GM21423 (cell line): ENCODE results near the gene PPM1L.
A peak's percentile ranks its signal among the peaks of the same experiment; 100 is the strongest.

Source experiments
- ATAC-seq: cut with Tn5 transposase; IDR thresholded peaks from one replicate; pipeline ENCODE4 v1.9.1; 2021; ENCODE audit warnings: mild to moderate bottlenecking, moderate library complexity; ENCODE audit not compliant: unreplicated experiment

Gene PPM1L

DNA sequence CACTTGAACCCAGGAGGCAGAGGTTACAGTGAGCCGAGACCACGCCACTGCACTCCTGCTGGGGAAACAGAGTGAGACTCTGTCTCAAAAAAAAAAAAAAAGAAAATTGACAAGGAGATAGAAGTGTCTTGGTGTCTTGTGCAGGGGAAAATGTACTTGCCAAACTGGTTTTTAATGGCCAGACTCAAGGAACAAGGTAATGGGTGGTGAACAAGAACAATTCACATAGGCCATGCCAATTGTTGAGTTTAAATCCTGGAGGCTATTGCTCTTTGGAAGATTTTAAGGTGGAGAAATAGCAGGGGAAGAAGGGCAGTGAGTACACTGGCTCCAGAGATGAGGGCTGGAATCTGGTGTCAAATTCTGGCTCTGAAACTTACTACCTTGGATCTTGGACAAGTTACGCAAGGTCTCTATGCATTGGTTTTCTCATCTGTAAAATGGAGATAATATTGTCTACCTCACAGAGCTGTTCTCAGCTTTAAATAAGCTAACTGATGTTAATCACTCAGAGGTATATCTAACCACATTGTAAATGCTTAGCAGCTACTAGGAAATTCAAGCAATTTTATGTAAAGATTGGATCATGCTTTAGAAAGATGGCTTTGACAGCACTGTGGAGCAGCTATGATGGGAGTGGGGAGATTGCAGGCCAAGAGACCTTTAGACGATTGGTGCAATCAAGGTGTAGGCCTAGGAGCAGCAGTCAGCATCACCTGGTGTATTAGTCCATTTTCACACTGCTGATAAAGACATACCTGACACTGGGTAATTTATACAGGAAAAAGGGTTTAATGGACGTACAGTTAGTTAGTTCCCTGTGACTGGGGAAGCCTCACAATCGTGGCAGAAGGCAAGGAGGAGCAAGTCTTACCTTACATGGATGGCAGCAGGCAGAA is 270.8 kb downstream of the PPM1L start:
- no peak for ATAC-seq

DNA sequence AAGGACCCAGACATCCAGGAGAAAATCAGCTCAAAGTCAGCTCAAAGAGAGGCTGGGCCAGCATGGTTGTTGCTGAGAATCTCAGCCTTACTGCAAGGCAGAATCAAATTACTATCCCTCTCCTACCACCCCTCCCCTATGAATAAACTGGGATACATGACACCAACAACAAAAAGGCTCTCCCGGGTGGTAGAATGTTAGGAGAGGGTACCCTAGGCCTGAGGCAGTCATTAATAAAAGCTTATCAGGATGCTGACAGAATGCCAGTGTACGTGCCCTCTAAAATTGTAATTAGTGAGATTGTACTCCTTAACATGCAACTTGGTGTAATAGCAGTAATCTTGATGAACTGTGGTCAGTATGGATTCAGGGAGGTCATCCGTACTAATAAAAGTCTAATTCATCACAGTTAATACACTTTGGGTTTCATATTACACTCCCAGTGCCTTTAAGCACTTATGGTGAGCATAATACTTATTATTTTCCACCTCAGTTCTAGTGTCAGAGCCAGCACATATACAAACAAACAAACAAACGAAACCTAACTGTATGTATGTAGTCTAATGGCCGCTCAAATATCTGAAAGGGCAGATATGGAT is 272.6 kb downstream of the PPM1L start:
- ATAC-seq = no peak

DNA sequence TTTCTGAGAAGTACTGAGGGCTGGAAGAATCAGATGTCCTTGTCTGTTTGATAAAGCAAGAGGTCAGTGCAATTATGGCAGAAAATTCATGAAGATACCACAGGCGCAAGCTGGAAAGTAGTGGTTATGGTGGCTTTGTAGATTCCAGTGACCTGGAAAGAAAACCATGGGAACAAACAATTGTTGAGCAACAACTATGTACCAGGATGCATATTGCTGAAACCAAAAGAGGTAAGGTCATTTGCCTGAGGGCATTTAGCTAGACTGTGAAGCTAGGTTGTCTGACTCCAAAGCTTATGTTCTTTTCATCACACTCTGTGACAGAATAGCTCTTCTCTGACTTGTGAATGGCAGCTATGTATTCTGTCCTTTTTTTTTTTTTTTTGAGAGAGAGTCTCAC is 275.1 kb downstream of the PPM1L start:
- ATAC-seq = no peak

DNA sequence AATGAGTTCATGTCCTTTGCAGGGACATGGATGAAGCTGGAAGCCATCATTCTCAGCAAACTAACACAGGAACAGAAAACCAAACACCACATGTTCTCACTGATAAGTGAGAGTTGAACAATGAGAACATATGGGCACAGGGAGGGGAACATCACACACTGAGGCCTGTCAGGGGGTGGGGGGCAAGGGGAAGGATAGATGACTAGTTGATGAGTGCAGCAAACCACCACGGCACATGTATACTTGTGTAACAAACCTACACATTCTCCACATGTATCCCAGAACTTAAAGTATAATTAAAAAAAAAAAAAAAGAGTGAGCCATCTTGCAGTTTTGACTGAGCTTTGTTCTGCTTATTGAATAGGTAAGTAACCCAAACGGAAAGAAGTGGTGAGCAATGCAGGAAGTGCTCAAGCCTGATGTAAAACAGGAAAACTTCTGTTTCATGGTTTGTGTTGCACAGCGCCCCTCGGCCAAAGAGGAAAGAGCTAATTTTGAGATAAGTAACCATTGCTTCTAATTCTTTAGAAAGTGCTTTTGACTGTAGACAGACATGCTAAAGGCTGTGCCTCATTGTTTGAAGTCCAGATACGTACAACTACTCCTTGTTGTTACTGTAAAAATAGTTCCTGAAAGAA is 279.0 kb downstream of the PPM1L start:
- ATAC-seq = peak; percentile 85

DNA sequence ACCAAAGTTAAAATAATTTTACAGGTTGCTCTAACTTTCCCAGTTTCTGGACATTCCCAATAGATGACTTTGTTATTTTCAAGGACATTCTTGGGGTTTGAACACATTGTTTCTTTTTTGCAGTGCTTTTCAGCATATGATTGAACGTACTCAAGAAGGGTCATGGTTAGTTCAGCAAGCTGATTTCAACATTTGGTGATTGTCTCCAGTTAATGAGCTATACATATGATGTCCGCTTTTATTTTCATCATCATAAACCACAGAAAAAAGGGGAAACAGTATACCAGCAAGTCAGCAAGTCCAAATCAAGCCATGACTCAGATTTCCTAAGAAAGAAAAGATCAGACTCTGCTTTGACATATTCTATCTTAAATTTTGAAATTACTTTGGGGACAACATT is 279.7 kb downstream of the PPM1L start:
- no peak for ATAC-seq

DNA sequence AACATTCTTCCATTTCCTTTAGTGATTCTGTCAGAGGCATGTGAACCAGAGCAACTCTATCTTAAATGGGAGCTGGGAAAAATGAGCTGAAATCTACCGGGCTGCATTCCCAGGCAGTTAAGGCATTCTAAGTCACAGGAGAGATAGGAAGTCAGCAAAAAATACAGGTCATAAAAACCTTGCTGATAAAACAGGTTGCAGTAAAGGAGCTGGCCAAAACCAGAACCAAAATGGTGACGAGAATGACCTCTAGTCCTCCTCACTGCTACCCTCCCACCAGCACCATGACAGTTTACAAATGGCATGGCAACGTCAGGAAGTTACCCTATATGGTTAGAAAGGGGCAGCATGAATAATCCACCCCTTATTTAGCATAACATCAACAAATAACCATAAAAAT is 282.7 kb downstream of the PPM1L start:
- ATAC-seq = no peak

DNA sequence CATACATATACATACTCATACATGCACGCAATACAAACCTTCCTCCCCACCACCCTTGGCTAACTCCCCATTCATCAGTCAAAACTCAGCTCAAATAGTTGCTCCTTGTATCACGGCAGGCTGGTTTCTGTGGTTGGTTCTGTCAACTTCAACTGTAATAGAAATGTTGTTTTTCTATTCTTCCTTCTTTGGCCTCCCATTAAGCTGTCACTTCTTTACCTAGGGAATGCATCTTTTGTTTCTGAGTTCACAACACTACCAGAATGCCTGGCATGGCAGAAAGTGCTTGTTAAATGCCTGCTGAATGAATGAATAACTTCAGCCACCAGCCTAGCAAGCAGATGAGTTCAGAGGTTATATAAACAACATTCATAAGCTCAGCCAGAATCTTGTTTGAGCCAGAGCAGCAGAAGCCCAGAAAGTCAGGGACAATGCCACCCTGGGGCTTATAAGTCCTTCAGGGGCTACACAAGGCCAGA is 286.0 kb downstream of the PPM1L start:
- no peak for ATAC-seq

DNA sequence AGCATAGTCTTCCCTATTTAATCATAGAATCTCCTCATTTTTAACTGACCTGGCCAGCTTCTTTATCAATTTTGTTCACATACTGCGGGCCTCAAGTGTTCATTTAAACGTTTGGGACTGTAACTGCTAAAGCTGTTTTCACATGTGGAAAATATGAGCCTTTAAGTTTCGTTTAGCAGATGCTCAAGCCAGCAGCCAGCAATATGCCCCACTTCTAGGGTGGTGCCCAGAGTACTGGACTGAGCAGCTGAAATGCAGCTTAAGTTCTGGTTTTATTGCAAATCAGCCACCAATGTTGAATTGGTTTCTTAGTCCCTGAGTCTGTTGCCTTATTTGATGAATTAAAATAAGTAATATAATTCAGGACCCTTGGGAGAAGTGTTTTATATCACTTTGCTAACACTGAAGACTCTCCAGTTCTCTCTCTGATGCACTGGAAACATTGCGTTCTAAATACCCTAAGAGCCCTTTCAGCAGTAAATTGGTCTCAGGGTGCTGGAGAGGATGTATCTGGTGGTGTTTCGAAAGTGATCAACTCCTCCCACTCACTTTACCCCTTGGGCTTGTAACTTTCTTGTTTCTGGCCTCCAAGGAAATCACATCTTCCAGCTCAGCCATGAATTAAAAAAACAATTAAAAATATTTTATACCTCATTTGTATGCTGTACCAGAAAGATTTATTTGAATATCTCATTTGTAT is 287.5 kb downstream of the PPM1L start:
- ATAC-seq = no peak

DNA sequence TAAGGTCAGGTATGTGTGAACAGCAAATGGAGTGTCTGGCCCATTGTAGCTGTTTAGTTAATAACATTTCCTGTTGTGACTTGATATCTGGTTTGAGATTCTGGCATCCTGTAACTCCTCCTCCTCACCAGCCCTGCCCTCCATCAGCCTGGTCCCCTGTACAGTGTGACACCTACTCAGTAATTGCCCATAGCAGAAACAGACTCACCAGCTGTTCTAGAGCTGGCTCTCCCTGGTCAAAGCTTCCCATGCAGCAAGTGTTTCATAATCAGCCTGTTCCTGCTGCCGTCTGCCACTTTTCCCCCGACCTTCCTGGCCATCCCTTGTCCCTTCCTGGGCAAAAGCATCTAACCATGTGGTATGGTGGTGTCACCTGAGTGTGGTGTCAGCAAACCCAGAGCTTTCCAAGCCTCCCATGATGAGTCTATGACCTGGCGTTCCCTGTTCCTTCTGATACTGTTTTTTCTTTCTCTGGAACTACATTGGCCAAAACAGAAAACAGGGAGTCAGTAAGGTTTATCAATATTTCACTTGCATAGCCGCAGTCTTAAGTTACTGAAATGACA is 293.7 kb downstream of the PPM1L start:
- ATAC-seq = no peak

DNA sequence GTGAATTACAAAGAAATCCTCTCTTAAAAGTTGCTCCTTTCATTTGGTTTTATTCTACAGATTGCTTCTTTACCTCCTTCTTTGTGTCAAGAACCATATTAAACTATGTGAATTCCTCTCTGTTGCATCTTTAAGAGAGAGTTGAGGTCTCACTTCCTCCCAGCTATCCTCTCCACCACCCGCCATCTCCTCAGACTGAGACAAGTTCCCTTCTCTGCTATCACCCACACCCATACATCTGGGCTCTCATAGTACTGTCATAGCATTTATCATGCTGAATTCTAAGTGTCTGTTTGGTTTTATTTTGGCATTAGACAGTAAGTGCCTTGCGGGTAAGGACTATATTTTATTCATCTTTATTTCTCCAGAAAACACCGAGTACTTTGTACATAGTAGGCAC is 294.9 kb downstream of the PPM1L start:
- ATAC-seq = no peak

DNA sequence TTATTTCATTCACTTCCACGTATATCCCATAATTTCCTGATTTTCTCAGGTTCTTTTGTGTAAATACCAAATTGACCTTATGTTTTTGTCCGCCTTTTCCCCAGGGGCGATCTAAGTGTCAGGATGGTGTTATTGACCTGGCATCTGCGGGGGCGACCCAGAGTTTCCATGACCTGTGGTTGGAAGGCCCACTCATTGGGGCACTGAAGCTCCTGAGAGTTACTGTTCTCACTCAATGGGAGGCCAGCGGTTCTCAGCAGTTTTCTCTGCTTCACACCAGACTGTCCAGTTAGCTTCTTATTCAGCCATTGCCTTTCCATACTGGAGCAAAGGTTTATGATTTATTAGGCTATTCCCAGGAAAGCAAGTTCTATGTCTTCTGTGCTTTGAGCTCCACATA is 295.8 kb downstream of the PPM1L start:
- ATAC-seq = no peak

DNA sequence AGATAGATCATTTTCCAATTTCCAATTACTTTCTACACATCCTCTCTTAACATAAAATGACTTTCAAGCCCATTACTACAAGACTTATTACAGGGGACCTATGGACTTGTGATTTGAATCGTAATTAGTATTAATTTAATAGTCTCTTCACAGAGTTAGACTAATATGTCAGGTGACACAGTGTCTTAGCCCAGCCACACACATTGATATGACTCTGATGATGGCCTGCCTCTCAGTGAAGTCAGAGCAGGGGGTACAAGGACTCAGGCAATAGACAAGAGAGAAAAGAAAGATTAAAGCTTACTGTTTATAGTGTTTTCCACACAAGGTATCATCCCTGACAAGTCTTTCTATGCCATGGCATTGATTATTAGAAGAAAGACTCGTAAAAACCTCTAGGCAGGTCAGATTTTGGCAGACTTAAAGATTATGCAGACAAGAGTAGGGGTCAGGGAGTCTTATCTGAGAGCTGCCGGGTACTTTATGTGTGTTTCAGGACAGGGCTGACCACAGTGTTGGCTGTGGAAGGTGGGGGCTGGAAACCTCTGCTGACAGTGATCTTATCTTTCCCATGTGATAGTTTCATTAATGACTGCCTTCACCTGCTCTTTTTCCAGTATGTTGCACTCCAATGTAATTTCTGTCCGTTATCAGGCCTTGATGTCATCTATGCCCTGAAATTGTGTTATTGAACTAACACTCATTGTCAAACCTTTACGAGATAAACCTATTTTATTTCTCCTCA is 299.0 kb downstream of the PPM1L start:
- no peak for ATAC-seq

DNA sequence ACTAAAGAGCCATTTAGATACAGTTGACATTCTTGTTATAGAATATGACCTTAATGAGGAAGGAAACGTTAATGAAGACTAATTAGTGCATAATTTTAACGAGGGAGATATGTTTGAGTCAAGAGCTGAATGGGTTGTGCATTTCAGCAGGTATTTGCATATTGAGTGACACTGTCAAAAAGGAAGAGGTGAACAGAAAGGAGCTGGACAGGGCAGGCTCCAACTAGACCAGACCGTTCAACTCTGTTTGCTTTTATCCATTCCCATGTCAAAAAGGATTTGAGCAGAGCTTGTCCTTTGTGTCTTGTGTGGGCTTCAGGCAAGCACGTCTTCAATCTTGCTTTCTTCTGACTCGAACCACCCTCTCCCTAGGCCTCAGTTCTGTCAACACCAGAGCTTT is 308.4 kb downstream of the PPM1L start:
- ATAC-seq = no peak

DNA sequence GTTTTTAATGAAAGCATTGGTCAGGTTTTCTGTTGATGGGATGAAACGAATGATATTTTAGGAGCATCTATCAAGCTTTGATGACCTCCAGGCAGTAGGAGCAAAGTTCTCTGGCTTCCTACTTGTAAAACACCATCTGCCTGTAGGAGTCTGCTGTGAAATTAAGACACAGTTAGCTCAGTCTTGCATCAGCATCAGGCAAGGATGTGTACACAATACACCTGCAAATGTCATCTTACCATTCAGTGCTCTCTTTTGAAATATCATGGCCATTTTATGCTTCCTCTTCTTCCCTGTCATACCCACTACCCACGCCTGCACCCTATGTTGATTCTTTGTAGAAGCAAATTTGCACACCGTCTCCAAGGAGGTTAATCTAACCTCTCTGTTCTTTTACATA is 310.9 kb downstream of the PPM1L start:
- no peak for ATAC-seq

DNA sequence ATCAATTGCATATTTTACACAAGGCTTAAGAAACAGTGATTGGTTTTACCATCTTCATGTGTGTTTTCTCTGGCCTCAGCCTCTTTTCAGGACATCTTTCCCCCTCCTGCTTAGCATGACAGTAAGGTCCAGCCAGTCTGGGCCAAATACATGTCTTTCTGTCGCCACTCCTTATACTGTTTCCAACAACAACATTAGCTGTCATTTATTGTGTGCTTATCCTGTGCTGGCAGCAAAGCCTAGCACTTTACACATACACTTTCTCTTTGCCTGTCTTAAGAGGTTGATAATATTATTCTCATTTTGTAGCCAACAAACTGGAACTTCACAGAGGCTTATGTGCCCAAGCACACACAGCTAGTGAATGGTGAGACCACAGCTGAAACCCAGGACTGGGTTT is 311.3 kb downstream of the PPM1L start:
- peak; percentile 25 for ATAC-seq

DNA sequence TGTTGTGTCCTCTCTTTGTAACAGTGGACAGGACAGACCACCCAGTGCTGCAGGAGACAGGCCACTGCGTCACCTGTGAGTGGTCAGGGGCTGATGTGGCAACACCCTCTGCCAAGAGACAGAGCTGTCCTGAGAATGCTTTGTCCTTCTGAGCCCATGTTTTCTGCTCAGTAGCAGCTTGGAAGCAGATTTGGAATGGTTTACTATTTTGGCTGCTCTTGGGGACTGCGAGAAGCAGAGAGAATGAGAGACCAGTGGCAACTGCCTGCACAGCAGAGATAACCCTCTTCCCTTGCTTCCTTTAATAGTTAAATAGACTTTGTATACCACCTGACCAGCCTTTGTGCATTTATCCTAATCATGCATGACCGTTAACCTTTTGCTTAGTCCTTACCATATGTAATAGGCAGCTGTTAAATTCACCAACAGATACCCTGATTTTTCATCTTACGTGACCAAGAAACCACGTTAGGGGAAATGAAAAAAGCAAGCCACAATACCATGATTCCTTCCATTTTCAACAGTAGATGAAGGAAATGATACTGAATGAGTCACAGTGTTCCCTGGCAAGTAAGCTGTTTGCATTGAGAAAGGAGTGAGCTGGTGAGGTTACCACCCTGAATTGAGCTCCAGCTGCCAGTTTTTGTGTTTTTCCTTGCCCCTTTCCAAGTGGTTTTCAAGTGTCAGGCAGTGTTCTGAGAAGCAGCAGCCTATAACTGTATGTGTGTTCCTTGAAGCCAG is 313.6 kb downstream of the PPM1L start:
- ATAC-seq = peak; percentile 94

DNA sequence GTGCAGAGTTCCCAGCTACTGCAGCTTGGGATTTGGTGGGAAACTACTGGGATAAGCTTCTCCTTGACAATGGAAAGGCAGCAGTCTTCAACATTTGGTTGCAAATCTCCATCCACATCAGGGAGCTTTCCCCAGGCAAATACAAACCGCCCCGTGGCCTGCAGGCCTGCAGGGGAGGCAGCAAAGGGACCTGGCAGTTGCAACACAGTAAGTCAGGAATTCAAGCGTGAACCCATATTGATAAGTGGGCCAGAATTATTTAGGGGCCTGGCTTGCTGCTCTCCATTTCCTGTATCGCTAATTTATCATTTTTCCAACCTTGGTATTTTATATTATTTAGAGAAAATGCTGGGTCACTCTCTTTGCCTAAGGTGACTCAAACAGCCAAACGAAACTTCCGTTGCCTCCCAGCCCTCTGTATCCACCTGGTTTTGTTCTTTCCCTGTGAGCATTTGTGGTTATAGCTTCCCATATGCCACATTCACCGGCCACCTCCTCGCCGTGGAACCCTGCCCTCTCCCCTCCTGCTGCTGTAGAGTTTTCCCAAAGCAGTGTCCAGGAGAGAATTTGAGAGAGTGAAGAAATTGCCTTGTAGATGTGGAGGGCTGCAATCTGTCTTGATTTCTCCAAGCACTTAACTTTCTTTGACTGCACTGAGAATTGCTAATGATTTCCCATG is 314.4 kb downstream of the PPM1L start:
- ATAC-seq = no peak

DNA sequence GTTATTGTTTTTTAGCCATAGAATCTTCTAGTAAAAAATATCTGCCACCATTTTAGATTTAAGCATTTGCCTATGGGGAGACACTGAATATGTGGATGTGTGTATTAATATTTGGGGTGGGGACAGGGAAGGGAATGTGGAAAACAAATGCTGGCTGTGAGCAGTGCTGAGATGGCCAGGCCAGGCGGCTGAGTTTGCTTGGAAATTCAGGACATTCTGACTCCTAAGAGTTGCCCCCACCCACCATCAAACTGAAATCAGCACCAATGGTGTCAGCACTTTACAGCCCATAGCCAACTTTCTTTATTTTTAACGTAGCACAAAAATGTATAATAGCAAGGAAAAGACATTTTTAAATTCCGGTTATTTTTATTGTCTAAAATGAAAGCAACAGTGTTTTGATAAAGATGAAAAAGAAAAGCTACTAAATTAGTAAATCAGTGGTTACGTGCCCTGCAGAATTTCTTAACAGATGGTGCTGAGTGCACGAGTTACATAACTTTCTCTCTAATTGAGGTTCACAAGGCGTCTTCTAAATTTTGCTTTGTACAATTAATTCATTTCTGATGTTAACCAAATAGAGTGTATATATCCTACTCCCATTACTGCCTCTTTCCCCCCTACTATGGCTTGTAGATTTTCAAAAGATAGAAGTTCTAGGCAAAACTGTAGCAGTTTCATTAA is 315.1 kb downstream of the PPM1L start:
- no peak for ATAC-seq
